SU-DHL-6 (cell line): Measurements from ENCODE around the gene ZNF543.

Source experiments
- CTCF ChIP-seq: fragments of 200-600 bp; sonication (generic); IDR thresholded peaks from one replicate; pipeline ENCODE4 v1.5.1; 2017; ENCODE audit warnings: antibody characterized with exemption, mild to moderate bottlenecking, low read length, moderate library complexity; ENCODE audit not compliant: insufficient read depth, poor library complexity, severe bottlenecking
- EZH2phosphoT487 ChIP-seq: fragments of 200-600 bp; sonication (generic), shearing (Covaris generic); conservative IDR thresholded peaks from 2 replicates; pipeline ENCODE4 v1.6.1; 2018; ENCODE audit warnings: mild to moderate bottlenecking, antibody characterized with exemption, low read length, moderate library complexity, mixed read lengths

GRCh38 chr19:57292547-57292946, 27.7 kb upstream of the ZNF543 start:
- TF ChIP-seq CTCF (no peak), EZH2phosphoT487 (no peak)
